GM12878 (cell line): ENCODE data around the gene SAP30L. TPM values are rescaled to one million over a fixed set of nuclear protein-coding genes. Genes with fewer than 3 reads are reported as not detected.

Source experiments
- ATAC-seq: fragments of 200-7000 bp; cut with Tn5 transposase; 3 replicates; pipeline ENCODE4 v1.9.1; 2020; ENCODE audit warnings: mild to moderate bottlenecking, moderate library complexity
- BruUV-seq: library from RNA; stranded (reverse); fragments of 400-500 nt; replicated peaks from 2 replicates; lab custom pipeline; 2021; lab: Mats Ljungman, UMichigan
- CTCF ChIA-PET: fragments of 300-600 bp; sonication (Branson Sonifier 250); formaldehyde crosslinking; extraction: SDS; loops from one replicate; lab custom pipeline; 2021; ENCODE audit warnings: inconsistent platforms; lab: Yijun Ruan, JAX
- POLR2A ChIA-PET: fragments of 350-600 bp; formaldehyde crosslinking; extraction: SDS; loops from one replicate; lab custom pipeline; 2021; ENCODE audit warnings: inconsistent platforms; lab: Charles Lee
- RAD21 ChIA-PET: fragments of 300-600 bp; sonication (Branson Sonifier 250); formaldehyde crosslinking; loops from one replicate; lab custom pipeline; 2023; ENCODE audit warnings: antibody characterized with exemption; ENCODE audit not compliant: unreplicated experiment; lab: Charles Lee
- SMC1A ChIA-PET: fragments of 300-600 bp; sonication (Branson Sonifier 250); formaldehyde crosslinking; loops from one replicate; lab custom pipeline; 2023; ENCODE audit not compliant: unreplicated experiment, uncharacterized antibody; lab: Charles Lee
- DNase-seq: peaks from one replicate; pipeline ENCODE4 v3.0.0-alpha.2; 2011; ENCODE audit warnings: low read depth, low spot score
- FAIRE-seq: peaks from 3 replicates; lab custom pipeline; 2011; peaks lifted over from hg19 to GRCh38; lab: Jason Lieb, UNC
- H2AFZ ChIP-seq: 2 replicates; pipeline ENCODE4 v1.6.0; 2011; ENCODE audit warnings: low read depth, low read length, control low read depth; ENCODE audit not compliant: control insufficient read depth
- H3K27ac ChIP-seq: 2 replicates; pipeline ENCODE4 v1.5.1; 2011; ENCODE audit warnings: control low read depth; ENCODE audit not compliant: control insufficient read depth, insufficient read depth
- H3K27me3 ChIP-seq, 2 experiments: replicated peaks in 1 of 2; 2 replicates each; pipeline versions ENCODE4 v1.6.0 to v1.6.1; 2011; ENCODE audit warnings: low read length in 1 of 2; ENCODE audit not compliant: control insufficient read depth in 2 of 2, insufficient read depth in 2 of 2
- H3K36me3 ChIP-seq, 2 experiments: 2 replicates each; pipeline ENCODE4 v1.5.1; 2011; ENCODE audit warnings: low read length in 1 of 2; ENCODE audit not compliant: control insufficient read depth in 2 of 2, insufficient read depth in 2 of 2
- H3K4me1 ChIP-seq: 2 replicates; pipeline ENCODE4 v1.6.1; 2011; ENCODE audit warnings: mild to moderate bottlenecking, low read length, moderate library complexity, mixed read lengths; ENCODE audit not compliant: control insufficient read depth, insufficient read depth
- H3K4me2 ChIP-seq: 2 replicates; pipeline ENCODE4 v1.6.0; 2011; ENCODE audit warnings: control low read depth; ENCODE audit not compliant: control insufficient read depth, insufficient read depth
- H3K4me3 ChIP-seq: fragments of 200-600 bp; sonication (generic); 2 replicates; pipeline ENCODE4 v1.5.1; 2016
- H3K79me2 ChIP-seq: 2 replicates; pipeline ENCODE4 v1.6.0; 2011; ENCODE audit warnings: low read length; ENCODE audit not compliant: control insufficient read depth, insufficient read depth
- H3K9ac ChIP-seq: 2 replicates; pipeline ENCODE4 v1.8.0; 2011; ENCODE audit warnings: low read length, control low read depth, mixed read lengths; ENCODE audit not compliant: control insufficient read depth, insufficient read depth
- H3K9me3 ChIP-seq: replicated peaks from 3 replicates; pipeline ENCODE4 v1.5.1; 2011; ENCODE audit warnings: mild to moderate bottlenecking, low read length; ENCODE audit not compliant: control insufficient read depth, insufficient read depth
- H4K20me1 ChIP-seq: 2 replicates; pipeline ENCODE4 v1.6.0; 2011; ENCODE audit not compliant: control insufficient read depth, insufficient read depth
- BMI1 ChIP-seq: fragments of 450-650 bp; IDR thresholded peaks from 2 replicates; pipeline ENCODE4 v1.6.1; 2016; ENCODE audit warnings: mild to moderate bottlenecking, moderate library complexity, borderline replicate concordance
- EED ChIP-seq: sonication (generic); IDR thresholded peaks from 2 replicates; pipeline ENCODE4 v1.6.1; 2016; ENCODE audit warnings: antibody characterized with exemption, low read depth
- ELK1 ChIP-seq: IDR thresholded peaks from 2 replicates; pipeline ENCODE4 v1.6.1; 2012; ENCODE audit warnings: low read depth, low read length, improper control_type of control experiment
- WGBS: methylation state at CpG from one replicate; pipeline ENCODE4 v1.1.6; 2016; ENCODE audit warnings: low lambda C conversion rate; ENCODE audit not compliant: insufficient replicate concordance, insufficient coverage; ENCODE audit errors: missing lambda C conversion rate; 5-methylcytosine and 5-hydroxymethylcytosine counted together
- in situ Hi-C: fragments of 300-500 bp; cut with MboI; formaldehyde crosslinking; loops from 9 replicates; pipeline ENCODE4 v1.14.3; 2018; ENCODE audit warnings: mixed read lengths
- intact Hi-C: fragments of 100-400 bp; cut with micrococcal nuclease; formaldehyde crosslinking; loops from one replicate; pipeline ENCODE4 v1.14.2; 2022; ENCODE audit not compliant: unreplicated experiment
- polyA plus RNA-seq, 11 experiments: library from polyadenylated mRNA; depleted of rRNA in 4 of 11; unstranded in 6 of 11; stranded (reverse) in 5 of 11; fragments of >200 nt; fragmentation: Nextera tagmentation in 4 of 11; fragmentation: Illumina TruSeq in 1 of 11; extraction: Ambion mirVana in 4 of 11; extraction: Trizol in 1 of 11; gene quantifications; 1 replicate in 1 of 11; 2 replicates in 10 of 11; pipeline versions ENCODE4 v1.2.1 to v1.2.3, GENCODE V29; 2011 to 2016; ENCODE audit warnings: inconsistent platforms in 2 of 11, missing spikeins in 2 of 11, low read depth in 1 of 11
- total RNA-seq, 4 experiments: library from RNA; depleted of rRNA in 3 of 4; stranded (reverse); fragments of >200 nt in 3 of 4; fragmentation: Illumina TruSeq in 1 of 4; extraction: Trizol in 1 of 4; gene quantifications; 2 replicates each; pipeline versions ENCODE4 v1.2.1 to v1.2.3, GENCODE V29; 2013 to 2021

The SAP30L gene
- total and polyA plus RNA-seq, 10 of the 15 experiments (the other 5 are each of a cell fraction or from before 2014, with no cell fraction given): 2.4 to 36.8 (median 15.7) TPM

DNA sequence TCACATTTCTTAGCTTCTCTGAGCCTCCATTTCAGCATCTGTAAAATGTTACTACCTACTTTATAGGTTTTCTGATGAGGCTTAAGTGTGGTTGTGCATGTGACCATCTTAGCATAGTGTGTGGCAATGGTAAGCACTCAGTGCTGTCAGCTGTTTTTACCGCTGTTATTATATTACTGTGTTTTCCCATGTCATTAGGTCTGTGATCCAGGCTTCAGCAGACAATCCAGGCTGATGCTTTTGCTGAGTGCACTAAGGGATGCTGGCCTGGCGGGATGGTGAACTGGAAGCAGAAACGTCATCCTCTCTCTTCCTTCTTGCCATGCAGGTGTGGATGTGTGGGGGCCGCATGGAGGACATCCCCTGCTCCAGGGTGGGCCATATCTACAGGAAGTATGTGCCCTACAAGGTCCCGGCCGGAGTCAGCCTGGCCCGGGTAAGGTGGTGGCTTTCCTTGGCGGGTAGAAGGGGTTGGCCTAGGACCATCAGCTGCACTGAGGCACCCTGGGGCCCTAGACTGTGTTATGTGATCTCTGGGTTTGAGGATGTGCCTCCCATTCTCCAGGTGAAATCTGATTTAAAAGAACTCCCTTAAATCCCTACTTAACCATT is 41.9 kb upstream of the SAP30L start:
- Histone ChIP-seq H2AFZ (no peak overlapping the region), H3K4me1 (peaks cover 4% of the 10 kb centered on the region; the same call in 1 of the 2 replicates), H3K4me2 (no peak overlapping the region), H3K36me3 (peaks cover 0 to 2% of the 10 kb centered on the region in 2 experiments; a peak in 2 of 4 replicates), H3K9me3 (no peaks in the 10 kb centered on the region), H3K79me2 (no peaks in the 10 kb centered on the region), H3K9ac (no peak overlapping the region), H3K4me3 (no peak overlapping the region), H4K20me1 (no peaks in the 10 kb centered on the region), H3K27ac (no peak overlapping the region), H3K27me3 (no peaks in the 10 kb centered on the region)
- ChIA-PET RAD21 (interaction anchor here (1.0 to 4.8 kb wide), 21 partner anchors 10 to 428 kb away, joined by 3 to 106 read pairs (median 13); partner anchors contain the start of gene GALNT10), CTCF (interaction anchor here (0.7 to 6.3 kb wide), 46 partner anchors 9 to 429 kb away, joined by 3 to 106 read pairs (median 6); partner anchors contain the start of gene GALNT10), POLR2A (interaction anchor here (0.5 to 1.9 kb wide), 3 partner anchors 166 to 334 kb away, joined by 3 to 4 read pairs (median 4); partner anchors contain the start of gene GALNT10), SMC1A (interaction anchor here (0.6 to 7.5 kb wide), 33 partner anchors 9 to 439 kb away, joined by 3 to 129 read pairs (median 7); partner anchors contain the start of gene GALNT10)
- TF ChIP-seq BMI1 (no peak), EED (no peak), ELK1 (no peak)
- in situ Hi-C loops (loop anchor here (5.0 kb wide), 2 partner anchors 217 to 332 kb away; no protein-coding TSS in a partner anchor), intact Hi-C loops (loop anchor here (2.0 kb wide), 4 partner anchors 19 to 429 kb away; no protein-coding TSS in a partner anchor)
- BruUV-seq: no TSS peak
- DNase-seq: no peak
- WGBS: 96% methylated on average over 8 of the region's 8 CpGs
- ATAC-seq: no peak
- no peak for FAIRE-seq
